ENCODE results near the gene FSIP1.

The FSIP1 gene

DNA sequence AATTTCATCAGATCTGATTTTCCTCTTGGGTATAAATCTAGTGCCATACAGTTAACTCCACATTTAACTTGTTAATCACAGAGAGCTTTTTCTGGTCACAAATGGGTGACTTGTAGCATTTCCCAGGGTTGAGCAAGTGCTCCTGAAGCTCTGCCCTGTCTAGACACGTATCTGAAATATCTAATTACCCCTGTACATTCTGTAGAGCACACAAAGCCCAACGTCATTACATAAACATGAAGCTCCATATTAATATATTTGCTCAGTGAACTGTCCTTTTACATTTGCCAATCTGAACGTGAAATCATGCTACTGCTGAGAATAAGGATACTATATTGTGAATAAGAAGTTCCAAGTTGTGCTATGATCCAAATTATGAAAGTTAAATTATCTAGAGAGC lies 152.7 kb downstream of the FSIP1 start:
- TF ChIP-seq, protein P1, sequence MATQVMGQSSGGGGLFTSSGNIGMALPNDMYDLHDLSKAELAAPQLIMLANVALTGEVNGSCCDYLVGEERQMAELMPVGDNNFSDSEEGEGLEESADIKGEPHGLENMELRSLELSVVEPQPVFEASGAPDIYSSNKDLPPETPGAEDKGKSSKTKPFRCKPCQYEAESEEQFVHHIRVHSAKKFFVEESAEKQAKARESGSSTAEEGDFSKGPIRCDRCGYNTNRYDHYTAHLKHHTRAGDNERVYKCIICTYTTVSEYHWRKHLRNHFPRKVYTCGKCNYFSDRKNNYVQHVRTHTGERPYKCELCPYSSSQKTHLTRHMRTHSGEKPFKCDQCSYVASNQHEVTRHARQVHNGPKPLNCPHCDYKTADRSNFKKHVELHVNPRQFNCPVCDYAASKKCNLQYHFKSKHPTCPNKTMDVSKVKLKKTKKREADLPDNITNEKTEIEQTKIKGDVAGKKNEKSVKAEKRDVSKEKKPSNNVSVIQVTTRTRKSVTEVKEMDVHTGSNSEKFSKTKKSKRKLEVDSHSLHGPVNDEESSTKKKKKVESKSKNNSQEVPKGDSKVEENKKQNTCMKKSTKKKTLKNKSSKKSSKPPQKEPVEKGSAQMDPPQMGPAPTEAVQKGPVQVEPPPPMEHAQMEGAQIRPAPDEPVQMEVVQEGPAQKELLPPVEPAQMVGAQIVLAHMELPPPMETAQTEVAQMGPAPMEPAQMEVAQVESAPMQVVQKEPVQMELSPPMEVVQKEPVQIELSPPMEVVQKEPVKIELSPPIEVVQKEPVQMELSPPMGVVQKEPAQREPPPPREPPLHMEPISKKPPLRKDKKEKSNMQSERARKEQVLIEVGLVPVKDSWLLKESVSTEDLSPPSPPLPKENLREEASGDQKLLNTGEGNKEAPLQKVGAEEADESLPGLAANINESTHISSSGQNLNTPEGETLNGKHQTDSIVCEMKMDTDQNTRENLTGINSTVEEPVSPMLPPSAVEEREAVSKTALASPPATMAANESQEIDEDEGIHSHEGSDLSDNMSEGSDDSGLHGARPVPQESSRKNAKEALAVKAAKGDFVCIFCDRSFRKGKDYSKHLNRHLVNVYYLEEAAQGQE (IDR thresholded peaks at IDR 0.05; ENCODE audit: insufficient read depth in 1 of 2, low read depth in 2 of 2, low read length in 2 of 2), result no peak
- TF ChIP-seq TAF1 (IDR thresholded peaks at IDR 0.05; ENCODE audit: borderline replicate concordance, insufficient read depth, low read length) (no peak), POLR2AphosphoS5 (IDR thresholded peaks at IDR 0.05; ENCODE audit: low read depth, low read length) (no peak), SIN3A (IDR thresholded peaks at IDR 0.05; ENCODE audit: borderline replicate concordance, insufficient read depth, low read length) (no peak), FOXP2 (optimal IDR thresholded peaks at IDR 0.05; ENCODE audit: borderline replicate concordance, extremely low read depth, extremely low read length, insufficient read depth) (no peak)

DNA sequence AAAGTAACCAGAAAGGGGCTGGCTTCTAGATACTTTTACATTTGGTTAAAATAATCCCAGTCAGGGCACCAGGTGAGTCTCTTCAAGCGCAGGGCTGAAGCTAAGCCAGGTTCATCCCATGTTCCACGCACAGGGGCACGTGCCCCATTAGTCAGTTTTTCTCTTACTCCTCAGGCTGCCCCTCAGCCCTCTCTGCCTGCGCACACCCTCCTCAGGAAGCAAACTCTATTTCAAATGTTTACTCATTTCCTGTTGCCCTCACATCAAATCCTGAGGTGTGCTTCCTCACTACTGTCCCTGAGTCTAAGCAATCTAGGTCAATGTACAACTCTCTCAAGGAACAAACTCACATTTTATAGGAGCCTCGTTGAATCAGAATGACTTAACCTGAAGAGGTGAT lies 153.3 kb downstream of the FSIP1 start:
- peak; percentile 1; the same call in 1 of the 2 replicates for TF ChIP-seq TAF1 (IDR thresholded peaks at IDR 0.05; ENCODE audit: borderline replicate concordance, insufficient read depth, low read length)
- TF ChIP-seq POLR2AphosphoS5 (IDR thresholded peaks at IDR 0.05; ENCODE audit: low read depth, low read length), result no peak
- TF ChIP-seq FOXP2 (optimal IDR thresholded peaks at IDR 0.05; ENCODE audit: borderline replicate concordance, extremely low read depth, extremely low read length, insufficient read depth), result peak; percentile 39
- TF ChIP-seq, protein P1 (IDR thresholded peaks at IDR 0.05; ENCODE audit: insufficient read depth in 1 of 2, low read depth in 2 of 2, low read length in 2 of 2), result no peak
- no peak for TF ChIP-seq SIN3A (IDR thresholded peaks at IDR 0.05; ENCODE audit: borderline replicate concordance, insufficient read depth, low read length)

- TF ChIP-seq TAF1 (IDR thresholded peaks at IDR 0.05; ENCODE audit: borderline replicate concordance, insufficient read depth, low read length) (no peak), POLR2AphosphoS5 (IDR thresholded peaks at IDR 0.05; ENCODE audit: low read depth, low read length) (no peak), SIN3A (IDR thresholded peaks at IDR 0.05; ENCODE audit: borderline replicate concordance, insufficient read depth, low read length) (no peak), FOXP2 (optimal IDR thresholded peaks at IDR 0.05; ENCODE audit: borderline replicate concordance, extremely low read depth, extremely low read length, insufficient read depth) (no peak)
- TF ChIP-seq, protein P1 (IDR thresholded peaks at IDR 0.05; ENCODE audit: insufficient read depth in 1 of 2, low read depth in 2 of 2, low read length in 2 of 2), result no peak
Measured at GRCh38 chr15:39628546-39629257, 153.9 kb downstream of the FSIP1 start.

- no peak for TF ChIP-seq FOXP2 (optimal IDR thresholded peaks at IDR 0.05; ENCODE audit: borderline replicate concordance, extremely low read depth, extremely low read length, insufficient read depth)
Measured at GRCh38 chr15:39628144-39628508, 154.5 kb downstream of the FSIP1 start.

GRCh38 chr15:39627451-39628143 lies 155.0 kb downstream of the FSIP1 start:
- TF ChIP-seq FOXP2 (optimal IDR thresholded peaks at IDR 0.05; ENCODE audit: borderline replicate concordance, extremely low read depth, extremely low read length, insufficient read depth), result no peak
- TF ChIP-seq, protein P1 (IDR thresholded peaks at IDR 0.05; ENCODE audit: insufficient read depth in 1 of 2, low read depth in 2 of 2, low read length in 2 of 2), result no peak
- TF ChIP-seq TAF1 (IDR thresholded peaks at IDR 0.05; ENCODE audit: borderline replicate concordance, insufficient read depth, low read length), result no peak
- no peak for TF ChIP-seq POLR2AphosphoS5 (IDR thresholded peaks at IDR 0.05; ENCODE audit: low read depth, low read length)
- no peak for TF ChIP-seq SIN3A (IDR thresholded peaks at IDR 0.05; ENCODE audit: borderline replicate concordance, insufficient read depth, low read length)
